HepG2 (cell line): Measurements from ENCODE around the gene TATDN2. TPM values are rescaled to one million over a fixed set of nuclear protein-coding genes. Genes with fewer than 3 reads are reported as not detected.

ENCODE experiments used
- ATF3 ChIP-seq: sonication (generic); formaldehyde crosslinking; IDR thresholded peaks from 2 replicates; pipeline ENCODE4 v1.4.0; 2020; ENCODE audit warnings: missing genetic modification reagents
- FOXO4 ChIP-seq: sonication (generic); formaldehyde crosslinking; conservative IDR thresholded peaks from 2 replicates; pipeline ENCODE4 v1.8.1; 2023; ENCODE audit warnings: missing genetic modification reagents
- KAT8 ChIP-seq: IDR thresholded peaks from 2 replicates; pipeline ENCODE4 v1.6.1; 2016; ENCODE audit warnings: missing genetic modification reagents, missing compliant biosample characterization
- KLF9 ChIP-seq: IDR thresholded peaks from 2 replicates; pipeline ENCODE4 v1.6.1; 2016; ENCODE audit warnings: low read depth
- RAD51 ChIP-seq: fragments of 450-650 bp; IDR thresholded peaks from 2 replicates; pipeline ENCODE4 v1.6.1; 2016; ENCODE audit warnings: borderline replicate concordance
- RBFOX2 ChIP-seq: fragments of 200-400 bp; formaldehyde crosslinking; IDR thresholded peaks from 2 replicates; pipeline ENCODE4 v1.6.1; 2017; ENCODE audit warnings: low read depth, mild to moderate bottlenecking, low read length
- RFX3 ChIP-seq: IDR thresholded peaks from 2 replicates; pipeline ENCODE4 v1.6.1; 2016; ENCODE audit warnings: missing biosample characterization, missing genetic modification reagents
- SALL1 ChIP-seq: sonication (generic); formaldehyde crosslinking; IDR thresholded peaks from 2 replicates; pipeline ENCODE4 v1.8.0; 2022; ENCODE audit warnings: mild to moderate bottlenecking, missing genetic modification reagents
- TRAFD1 ChIP-seq: sonication (generic); formaldehyde crosslinking; IDR thresholded peaks from 2 replicates; pipeline ENCODE4 v1.5.1; 2020; ENCODE audit warnings: missing genetic modification reagents, mild to moderate bottlenecking, borderline replicate concordance
- ZBED4 ChIP-seq: sonication (generic); formaldehyde crosslinking; IDR thresholded peaks from 2 replicates; pipeline ENCODE4 v1.4.0; 2020; ENCODE audit warnings: missing genetic modification reagents, borderline replicate concordance
- ZBTB34 ChIP-seq: sonication (generic); formaldehyde crosslinking; IDR thresholded peaks from 2 replicates; pipeline ENCODE4 v1.8.0; 2022; ENCODE audit warnings: mild to moderate bottlenecking, missing genetic modification reagents
- ZEB1 ChIP-seq: IDR thresholded peaks from 2 replicates; pipeline ENCODE4 v1.6.1; 2012; ENCODE audit warnings: mild to moderate bottlenecking, low read depth, inconsistent platforms; ENCODE audit not compliant: insufficient replicate concordance
- ZMYM2 ChIP-seq: sonication (generic); formaldehyde crosslinking; IDR thresholded peaks from 2 replicates; pipeline ENCODE4 v1.8.0; 2022; ENCODE audit warnings: mild to moderate bottlenecking, missing genetic modification reagents
- ZNF367 ChIP-seq: sonication (generic); formaldehyde crosslinking; IDR thresholded peaks from 2 replicates; pipeline ENCODE4 v1.4.0; 2020; ENCODE audit warnings: missing genetic modification reagents, borderline replicate concordance
- ZNF598 ChIP-seq: sonication (generic); formaldehyde crosslinking; IDR thresholded peaks from 2 replicates; pipeline ENCODE4 v1.5.1; 2020; ENCODE audit warnings: mild to moderate bottlenecking, missing genetic modification reagents, borderline replicate concordance
- ZNF660 ChIP-seq: sonication (generic); formaldehyde crosslinking; IDR thresholded peaks from 2 replicates; pipeline ENCODE4 v1.5.1; 2020; ENCODE audit warnings: mild to moderate bottlenecking, low read depth, missing genetic modification reagents, borderline replicate concordance
- ZNF770 ChIP-seq: sonication (generic); formaldehyde crosslinking; IDR thresholded peaks from 2 replicates; pipeline ENCODE4 v1.5.0; 2020; ENCODE audit warnings: mild to moderate bottlenecking, missing genetic modification reagents
- polyA plus RNA-seq, 8 experiments: library from polyadenylated mRNA; depleted of rRNA in 3 of 8; stranded (reverse) in 7 of 8; unstranded in 1 of 8; fragments of >200 nt; fragmentation: Illumina TruSeq in 4 of 8; extraction: Trizol in 4 of 8; gene quantifications; 2 replicates each; pipeline versions ENCODE4 v1.2.1 to v1.2.3, GENCODE V29; 2011 to 2016; ENCODE audit warnings: low read depth in 4 of 8, missing spikeins in 1 of 8, mixed read lengths in 1 of 8; ENCODE audit not compliant: insufficient read depth in 1 of 8
- total RNA-seq, 5 experiments: library from RNA; depleted of rRNA; stranded (reverse); fragments of >200 nt; fragmentation: Illumina TruSeq; extraction: Trizol; gene quantifications; 2 replicates each; pipeline ENCODE4 v1.2.3, GENCODE V29; 2016; ENCODE audit warnings: low read depth in 1 of 5

The TATDN2 gene
- total and polyA plus RNA-seq, 2 of the 13 experiments (the other 11 are each of a cell fraction or from before 2014, with no cell fraction given): 12.1 to 21.9 TPM

GRCh38 chr3:10223676-10224639 lies 24.3 kb upstream of the TATDN2 start (continued):
- no peak for TF ChIP-seq ZNF770 (CRISPR knock-in tag)
- TF ChIP-seq ZMYM2 (CRISPR knock-in tag): peak; percentile 91
- no peak for TF ChIP-seq KLF9 (CRISPR knock-in tag)
- no peak for TF ChIP-seq ZNF660
- TF ChIP-seq SALL1 (CRISPR knock-in tag): peak; percentile 78
- TF ChIP-seq ZBED4 (CRISPR knock-in tag): no peak
- TF ChIP-seq RBFOX2: no peak
- TF ChIP-seq ZNF367 (CRISPR knock-in tag): no peak
- no peak for TF ChIP-seq KAT8 (CRISPR knock-in tag)
- TF ChIP-seq TRAFD1 (CRISPR knock-in tag): no peak
- TF ChIP-seq ZEB1: no peak
- no peak for TF ChIP-seq RAD51
- no peak for TF ChIP-seq ZNF598 (CRISPR knock-in tag)
- no peak for TF ChIP-seq RFX3
- TF ChIP-seq ATF3 (CRISPR knock-in tag): no peak
- TF ChIP-seq ZBTB34: no peak
- no peak for TF ChIP-seq FOXO4 (CRISPR knock-in tag)
